Measurements from ENCODE around the gene SLCO3A1.

SLCO3A1 gene

DNA sequence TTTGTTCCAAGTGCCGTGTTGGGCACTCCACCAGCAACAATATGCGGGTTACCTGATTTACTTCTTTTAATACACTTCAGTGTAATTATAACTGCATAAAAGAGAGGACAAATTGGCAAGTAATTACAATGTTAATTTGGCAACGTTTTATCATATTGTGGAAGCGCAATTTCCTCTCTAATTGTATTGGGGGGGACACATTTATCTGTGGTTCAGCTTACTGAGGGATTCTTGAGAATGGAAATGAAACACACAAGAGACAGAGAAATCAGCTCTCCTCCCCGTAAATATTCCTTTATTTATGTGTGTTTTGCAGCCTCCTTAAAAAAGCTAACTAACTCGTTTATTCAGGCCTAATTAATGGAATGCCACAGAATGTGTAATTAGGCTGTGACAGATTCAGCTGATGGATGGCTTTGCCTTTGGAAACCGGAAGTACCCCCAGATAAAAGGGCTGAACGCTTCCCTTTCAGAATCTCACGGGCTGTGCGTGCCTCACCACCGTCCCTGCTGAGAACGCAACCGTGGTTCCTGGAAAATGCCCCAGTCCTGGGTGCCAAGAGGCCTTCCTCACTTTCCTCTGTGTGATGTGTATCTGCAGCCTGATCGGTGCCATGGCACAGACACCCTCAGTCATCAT, 293.1 kb downstream of the SLCO3A1 start:
- H3K4me1 ChIP-seq (ENCODE audit: control insufficient read depth in 1 of 2, insufficient read depth in 1 of 2, low read depth in 1 of 2, low read length in 1 of 2): peaks cover 0 to 7% of the 10 kb centered on the region in 2 experiments
- no peak overlapping the region for H3K4me3 ChIP-seq (ENCODE audit: low read depth in 1 of 2, low read length in 1 of 2)
- H3K36me3 ChIP-seq: peaks cover 65% of the 10 kb centered on the region
- no peaks in the 10 kb centered on the region for H3K27me3 ChIP-seq
- TF ChIP-seq, protein P1, sequence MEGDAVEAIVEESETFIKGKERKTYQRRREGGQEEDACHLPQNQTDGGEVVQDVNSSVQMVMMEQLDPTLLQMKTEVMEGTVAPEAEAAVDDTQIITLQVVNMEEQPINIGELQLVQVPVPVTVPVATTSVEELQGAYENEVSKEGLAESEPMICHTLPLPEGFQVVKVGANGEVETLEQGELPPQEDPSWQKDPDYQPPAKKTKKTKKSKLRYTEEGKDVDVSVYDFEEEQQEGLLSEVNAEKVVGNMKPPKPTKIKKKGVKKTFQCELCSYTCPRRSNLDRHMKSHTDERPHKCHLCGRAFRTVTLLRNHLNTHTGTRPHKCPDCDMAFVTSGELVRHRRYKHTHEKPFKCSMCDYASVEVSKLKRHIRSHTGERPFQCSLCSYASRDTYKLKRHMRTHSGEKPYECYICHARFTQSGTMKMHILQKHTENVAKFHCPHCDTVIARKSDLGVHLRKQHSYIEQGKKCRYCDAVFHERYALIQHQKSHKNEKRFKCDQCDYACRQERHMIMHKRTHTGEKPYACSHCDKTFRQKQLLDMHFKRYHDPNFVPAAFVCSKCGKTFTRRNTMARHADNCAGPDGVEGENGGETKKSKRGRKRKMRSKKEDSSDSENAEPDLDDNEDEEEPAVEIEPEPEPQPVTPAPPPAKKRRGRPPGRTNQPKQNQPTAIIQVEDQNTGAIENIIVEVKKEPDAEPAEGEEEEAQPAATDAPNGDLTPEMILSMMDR (IDR thresholded peaks at IDR 0.05): no peak
- no peaks in the 10 kb centered on the region for H3K9me3 ChIP-seq
- H3K27ac ChIP-seq: no peak overlapping the region

DNA sequence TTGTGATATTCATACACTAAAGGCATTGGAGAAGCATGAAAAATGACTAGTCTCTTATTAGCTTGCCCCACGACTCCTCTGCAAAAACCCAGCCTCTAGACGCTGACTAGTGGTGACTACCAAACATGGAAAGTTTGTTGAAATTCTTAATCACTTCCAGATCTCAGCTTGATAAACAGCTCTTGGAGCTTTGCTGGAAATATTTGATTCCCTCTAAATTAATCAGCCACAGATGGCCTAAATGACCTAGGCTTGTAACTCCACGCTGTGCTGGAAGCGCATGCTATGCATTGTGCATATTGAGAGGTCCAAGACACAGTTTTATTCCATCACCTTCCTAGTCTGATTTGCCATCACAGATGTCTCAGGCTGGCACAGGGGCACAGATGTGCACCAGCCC, 295.5 kb downstream of the SLCO3A1 start:
- H3K4me1 ChIP-seq (ENCODE audit: control insufficient read depth in 1 of 2, insufficient read depth in 1 of 2, low read depth in 1 of 2, low read length in 1 of 2): peaks cover 0 to 5% of the 10 kb centered on the region in 2 experiments
- H3K36me3 ChIP-seq: peaks cover 80% of the 10 kb centered on the region
- TF ChIP-seq, protein P1 (IDR thresholded peaks at IDR 0.05): no peak
- no peak overlapping the region for H3K4me3 ChIP-seq (ENCODE audit: low read depth in 1 of 2, low read length in 1 of 2)
- no peaks in the 10 kb centered on the region for H3K27me3 ChIP-seq
- no peaks in the 10 kb centered on the region for H3K9me3 ChIP-seq
- no peak overlapping the region for H3K27ac ChIP-seq

DNA sequence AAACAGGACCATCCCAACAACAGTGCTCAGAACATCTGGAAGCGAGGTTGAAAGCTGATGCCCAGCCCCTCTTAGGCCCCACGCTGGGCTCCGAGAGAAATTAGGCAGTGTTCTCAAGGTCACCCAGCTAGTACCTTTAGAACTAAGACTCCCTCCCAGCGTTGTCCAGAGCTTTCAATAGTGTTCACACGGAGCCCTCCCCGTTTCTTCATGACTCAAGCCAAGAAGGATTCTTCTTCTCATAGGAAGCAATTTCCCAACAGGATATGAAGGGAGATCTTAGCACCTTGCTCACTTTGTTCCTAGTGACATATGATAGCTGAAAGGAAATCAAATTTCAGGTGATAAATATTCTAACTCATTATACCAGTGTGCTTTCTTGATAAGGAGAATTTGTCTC, 296.0 kb downstream of the SLCO3A1 start:
- Histone ChIP-seq H3K4me3 (ENCODE audit: low read depth in 1 of 2, low read length in 1 of 2) (no peak overlapping the region), H3K9me3 (no peaks in the 10 kb centered on the region), H3K4me1 (ENCODE audit: control insufficient read depth in 1 of 2, insufficient read depth in 1 of 2, low read depth in 1 of 2, low read length in 1 of 2) (peaks cover 0 to under 1% of the 10 kb centered on the region in 2 experiments), H3K27ac (no peak overlapping the region), H3K36me3 (peaks cover 84% of the 10 kb centered on the region), H3K27me3 (no peaks in the 10 kb centered on the region)
- TF ChIP-seq, protein P1 (IDR thresholded peaks at IDR 0.05): no peak

DNA sequence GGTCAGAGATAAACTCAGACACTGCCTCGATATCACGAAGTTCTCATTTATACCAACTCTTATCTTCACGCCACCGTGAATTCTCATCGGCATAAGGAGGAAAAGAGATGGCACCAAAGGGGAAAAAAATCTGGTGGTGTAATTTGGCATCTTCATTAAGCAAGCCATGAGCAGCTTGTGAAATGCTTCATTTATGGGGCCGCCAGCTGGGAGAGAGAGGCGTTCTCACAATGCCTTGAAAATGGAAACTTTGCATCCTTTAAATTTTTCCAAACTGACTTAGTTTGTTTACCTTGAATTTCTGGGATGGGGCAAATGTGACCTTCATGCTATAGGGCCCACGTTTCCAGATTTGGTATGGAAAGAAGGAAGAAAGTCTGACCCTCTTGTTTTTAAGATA, 297.7 kb downstream of the SLCO3A1 start:
- Histone ChIP-seq H3K27ac (no peak overlapping the region), H3K4me3 (ENCODE audit: low read depth in 1 of 2, low read length in 1 of 2) (no peak overlapping the region), H3K9me3 (no peaks in the 10 kb centered on the region), H3K27me3 (no peaks in the 10 kb centered on the region), H3K36me3 (peaks cover 100% of the 10 kb centered on the region), H3K4me1 (ENCODE audit: control insufficient read depth in 1 of 2, insufficient read depth in 1 of 2, low read depth in 1 of 2, low read length in 1 of 2) (no peaks in the 10 kb centered on the region)
- TF ChIP-seq, protein P1 (IDR thresholded peaks at IDR 0.05): no peak

DNA sequence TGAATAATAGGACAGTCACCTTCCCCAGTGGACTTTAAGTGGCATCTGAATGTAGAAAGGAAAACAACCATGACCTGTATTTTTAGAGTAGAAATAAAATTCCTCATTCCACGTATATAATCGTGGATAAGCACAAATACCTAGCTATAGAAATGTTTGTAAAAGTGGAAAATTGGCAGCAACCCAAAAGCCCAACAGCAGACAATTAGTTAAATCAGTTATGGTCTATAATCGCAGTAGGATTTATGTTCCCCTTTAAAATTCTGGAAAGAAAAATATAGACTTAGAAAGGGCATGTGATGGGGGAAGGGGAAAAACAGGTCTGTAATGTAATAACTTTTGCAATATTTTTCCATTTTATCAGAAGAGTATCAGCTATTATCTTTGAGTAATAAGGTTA, 298.2 kb downstream of the SLCO3A1 start:
- peaks cover 100% of the 10 kb centered on the region for H3K36me3 ChIP-seq
- no peaks in the 10 kb centered on the region for H3K9me3 ChIP-seq
- H3K4me3 ChIP-seq (ENCODE audit: low read depth in 1 of 2, low read length in 1 of 2): no peak overlapping the region
- TF ChIP-seq, protein P1 (IDR thresholded peaks at IDR 0.05): no peak
- no peaks in the 10 kb centered on the region for H3K27me3 ChIP-seq
- no peaks in the 10 kb centered on the region for H3K4me1 ChIP-seq (ENCODE audit: control insufficient read depth in 1 of 2, insufficient read depth in 1 of 2, low read depth in 1 of 2, low read length in 1 of 2)
- no peak overlapping the region for H3K27ac ChIP-seq
